ENCODE data around the gene ADAMTS16. TPM values are rescaled to one million over a fixed set of nuclear protein-coding genes. Genes with fewer than 3 reads are reported as not detected.

ADAMTS16 gene
- total RNA-seq, 2 experiments from 2014 or later: not detected

- DNase-seq: no peak
- no peaks in the 10 kb centered on the region for H3K36me3 Mint-ChIP-seq (ENCODE audit: low read depth)
- no peaks in the 10 kb centered on the region for H3K9me3 Mint-ChIP-seq
- intact Hi-C loops (cut with micrococcal nuclease): no loop called here
- H3K4me1 Mint-ChIP-seq (ENCODE audit: low read depth): peaks cover 5% of the 10 kb centered on the region
- CTCF ChIA-PET: no interaction called here
- no peak overlapping the region for H3K4me3 Mint-ChIP-seq
- H3K27me3 Mint-ChIP-seq (ENCODE audit: low read depth): peaks cover 23% of the 10 kb centered on the region
- no peak overlapping the region for H3K27ac Mint-ChIP-seq
These were observed 38.5 kb downstream of the ADAMTS16 start for GRCh38 chr5:5178580-5178979.

DNA sequence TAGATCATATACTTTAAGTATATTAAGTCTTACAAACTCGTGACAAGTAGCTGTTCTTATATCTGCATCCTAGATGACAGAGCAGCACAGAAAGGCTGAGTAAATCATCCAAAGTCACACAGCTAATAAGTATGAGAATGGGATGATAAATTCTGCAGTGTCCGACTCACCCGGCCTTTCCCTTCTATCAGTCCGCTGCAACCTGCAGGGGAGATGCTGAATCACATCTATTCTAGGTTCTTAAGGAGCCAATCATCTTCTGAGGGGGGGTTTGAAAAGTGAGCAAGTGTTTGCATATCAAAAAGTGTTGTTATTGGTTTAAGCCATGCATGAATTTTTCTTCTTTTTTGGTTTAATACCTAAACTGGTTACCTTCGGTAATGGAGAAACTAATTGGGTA lies 38.9 kb downstream of the ADAMTS16 start:
- no peaks in the 10 kb centered on the region for H3K9me3 Mint-ChIP-seq
- CTCF ChIA-PET: no interaction called here
- intact Hi-C loops (cut with micrococcal nuclease): no loop called here

GRCh38 chr5:5179597-5179996 lies 39.5 kb downstream of the ADAMTS16 start:
- peaks cover 24% of the 10 kb centered on the region for H3K27me3 Mint-ChIP-seq (ENCODE audit: low read depth)
- intact Hi-C loops (cut with micrococcal nuclease): no loop called here
- CTCF ChIA-PET: no interaction called here
- H3K9me3 Mint-ChIP-seq: no peaks in the 10 kb centered on the region
- DNase-seq: no peak
- no peaks in the 10 kb centered on the region for H3K36me3 Mint-ChIP-seq (ENCODE audit: low read depth)
- H3K4me3 Mint-ChIP-seq: no peak overlapping the region
- H3K27ac Mint-ChIP-seq: no peak overlapping the region
- peaks cover 5% of the 10 kb centered on the region for H3K4me1 Mint-ChIP-seq (ENCODE audit: low read depth)

More for the DNA sequence above, 38.9 kb downstream of the ADAMTS16 start:
- no peak overlapping the region for H3K4me3 Mint-ChIP-seq
- DNase-seq: no peak
- no peak overlapping the region for H3K27ac Mint-ChIP-seq
- H3K36me3 Mint-ChIP-seq (ENCODE audit: low read depth): no peaks in the 10 kb centered on the region
- H3K27me3 Mint-ChIP-seq (ENCODE audit: low read depth): peaks cover 23% of the 10 kb centered on the region
- H3K4me1 Mint-ChIP-seq (ENCODE audit: low read depth): peaks cover 5% of the 10 kb centered on the region

DNA sequence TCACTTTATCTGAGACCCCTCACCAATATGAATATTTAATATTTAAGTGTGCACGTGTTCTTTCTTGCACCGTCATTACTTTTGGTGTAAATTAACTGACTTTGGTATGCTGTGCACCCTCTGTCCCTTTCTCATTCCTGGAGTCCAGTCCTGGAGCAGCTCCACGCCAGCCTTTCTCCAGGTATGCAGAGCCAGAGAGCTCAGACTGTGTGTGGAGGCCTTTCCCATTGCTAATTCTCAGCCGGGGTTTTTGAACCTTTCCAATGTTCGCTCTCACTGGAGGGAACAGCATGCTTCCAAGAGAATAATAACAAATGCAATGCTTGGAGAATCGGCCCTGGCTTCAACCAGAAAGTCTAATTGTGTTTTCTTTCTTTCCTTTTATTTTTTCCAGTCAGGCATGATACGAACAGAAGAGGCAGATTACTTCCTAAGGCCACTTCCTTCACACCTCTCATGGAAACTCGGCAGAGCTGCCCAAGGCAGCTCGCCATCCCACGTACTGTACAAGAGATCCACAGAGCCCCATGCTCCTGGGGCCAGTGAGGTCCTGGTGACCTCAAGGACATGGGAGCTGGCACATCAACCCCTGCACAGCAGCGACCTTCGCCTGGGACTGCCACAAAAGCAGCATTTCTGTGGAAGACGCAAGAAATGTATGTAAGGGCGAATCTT lies 41.7 kb downstream of the ADAMTS16 start:
- CTCF ChIA-PET: no interaction called here
- peaks cover 5% of the 10 kb centered on the region for H3K4me1 Mint-ChIP-seq (ENCODE audit: low read depth)
- intact Hi-C loops (cut with micrococcal nuclease): no loop called here
- H3K36me3 Mint-ChIP-seq (ENCODE audit: low read depth): no peaks in the 10 kb centered on the region
- peaks cover 19% of the 10 kb centered on the region for H3K27me3 Mint-ChIP-seq (ENCODE audit: low read depth)
- no peaks in the 10 kb centered on the region for H3K9me3 Mint-ChIP-seq
- no peak overlapping the region for H3K4me3 Mint-ChIP-seq
- no peak for DNase-seq
- no peak overlapping the region for H3K27ac Mint-ChIP-seq

DNA sequence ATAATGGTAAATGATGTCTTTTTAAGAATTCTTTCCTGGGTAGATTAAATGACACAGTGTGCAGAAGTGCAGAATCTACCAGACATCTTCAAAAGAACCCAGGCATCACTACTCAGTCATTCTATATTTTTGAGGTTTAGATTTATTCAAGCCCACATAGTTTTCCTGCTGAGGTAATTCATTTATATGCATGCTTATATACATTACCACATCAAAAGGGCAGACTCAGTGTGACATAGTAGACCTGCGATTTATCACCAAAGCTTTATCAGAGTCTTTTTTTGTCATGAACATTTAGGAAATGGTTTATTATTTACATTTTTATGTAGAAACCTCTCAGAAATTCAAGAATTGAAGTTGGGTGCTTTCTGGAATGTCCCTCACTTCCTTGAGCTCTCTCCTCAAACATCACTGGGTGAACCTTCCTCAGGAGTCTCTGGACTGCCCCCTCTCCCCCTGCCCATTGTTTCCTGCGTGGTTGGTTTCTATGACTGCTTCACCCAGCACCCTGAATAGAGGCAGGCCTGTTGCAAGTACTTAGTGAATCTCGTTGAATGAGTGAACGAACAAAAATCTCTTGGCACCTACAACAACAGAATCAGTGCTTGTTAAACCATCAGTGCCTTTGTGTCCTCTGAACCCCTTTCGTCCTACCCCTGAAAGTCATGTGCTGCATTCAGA lies 42.5 kb downstream of the ADAMTS16 start:
- no peaks in the 10 kb centered on the region for H3K9me3 Mint-ChIP-seq
- intact Hi-C loops (cut with micrococcal nuclease): no loop called here
- H3K4me1 Mint-ChIP-seq (ENCODE audit: low read depth): peaks cover 5% of the 10 kb centered on the region
- DNase-seq: no peak
- CTCF ChIA-PET: no interaction called here
- no peak overlapping the region for H3K4me3 Mint-ChIP-seq
- H3K36me3 Mint-ChIP-seq (ENCODE audit: low read depth): no peaks in the 10 kb centered on the region
- peaks cover 18% of the 10 kb centered on the region for H3K27me3 Mint-ChIP-seq (ENCODE audit: low read depth)
- H3K27ac Mint-ChIP-seq: no peak overlapping the region

- H3K4me1 Mint-ChIP-seq (ENCODE audit: low read depth): peaks cover 5% of the 10 kb centered on the region
- DNase-seq: no peak
- no peaks in the 10 kb centered on the region for H3K9me3 Mint-ChIP-seq
- H3K27ac Mint-ChIP-seq: no peak overlapping the region
- CTCF ChIA-PET: no interaction called here
- peaks cover 21% of the 10 kb centered on the region for H3K27me3 Mint-ChIP-seq (ENCODE audit: low read depth)
- no peaks in the 10 kb centered on the region for H3K36me3 Mint-ChIP-seq (ENCODE audit: low read depth)
- intact Hi-C loops (cut with micrococcal nuclease): no loop called here
- H3K4me3 Mint-ChIP-seq: no peak overlapping the region
These were observed 43.1 kb downstream of the ADAMTS16 start for GRCh38 chr5:5183189-5183699.

- no peaks in the 10 kb centered on the region for H3K36me3 Mint-ChIP-seq (ENCODE audit: low read depth)
- no peak overlapping the region for H3K27ac Mint-ChIP-seq
- no peaks in the 10 kb centered on the region for H3K9me3 Mint-ChIP-seq
- H3K27me3 Mint-ChIP-seq (ENCODE audit: low read depth): peaks cover 21% of the 10 kb centered on the region
- CTCF ChIA-PET: no interaction called here
- DNase-seq: no peak
- intact Hi-C loops (cut with micrococcal nuclease): no loop called here
- H3K4me1 Mint-ChIP-seq (ENCODE audit: low read depth): peaks cover 5% of the 10 kb centered on the region
- no peak overlapping the region for H3K4me3 Mint-ChIP-seq
These were observed 43.8 kb downstream of the ADAMTS16 start for GRCh38 chr5:5183933-5184332.

GRCh38 chr5:5188376-5189050 lies 48.4 kb downstream of the ADAMTS16 start:
- Mint-ChIP-seq H3K27me3 (ENCODE audit: low read depth) (peaks cover 10% of the 10 kb centered on the region), H3K4me3 (no peak overlapping the region), H3K9me3 (no peaks in the 10 kb centered on the region), H3K4me1 (ENCODE audit: low read depth) (no peaks in the 10 kb centered on the region), H3K27ac (no peak overlapping the region), H3K36me3 (ENCODE audit: low read depth) (no peaks in the 10 kb centered on the region)
- no peak for DNase-seq
- intact Hi-C loops (cut with micrococcal nuclease): no loop called here
- CTCF ChIA-PET: no interaction called here

DNA sequence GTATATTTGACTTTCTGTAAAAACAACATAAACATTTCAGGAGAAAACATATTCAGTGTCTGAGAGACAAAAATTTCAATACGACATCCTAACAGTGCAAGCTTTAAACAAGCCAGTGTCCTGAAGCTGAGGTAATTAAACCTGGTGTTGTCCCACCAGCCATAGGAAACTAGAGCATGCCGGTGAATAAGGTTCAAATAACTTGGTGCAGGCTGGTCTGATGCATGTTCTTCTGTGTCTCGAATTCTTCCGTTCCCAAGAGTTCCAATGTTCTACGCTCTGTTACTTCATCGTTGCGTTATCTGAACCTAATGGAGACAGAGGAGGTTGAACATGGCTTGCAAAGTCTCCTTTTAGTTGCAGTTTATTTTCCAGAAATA lies 48.9 kb downstream of the ADAMTS16 start:
- Mint-ChIP-seq H3K9me3 (no peaks in the 10 kb centered on the region), H3K27ac (no peak overlapping the region), H3K36me3 (ENCODE audit: low read depth) (no peaks in the 10 kb centered on the region), H3K27me3 (ENCODE audit: low read depth) (peaks cover 10% of the 10 kb centered on the region), H3K4me3 (no peak overlapping the region), H3K4me1 (ENCODE audit: low read depth) (no peaks in the 10 kb centered on the region)
- no peak for DNase-seq
- intact Hi-C loops (cut with micrococcal nuclease): no loop called here
- CTCF ChIA-PET: no interaction called here

DNA sequence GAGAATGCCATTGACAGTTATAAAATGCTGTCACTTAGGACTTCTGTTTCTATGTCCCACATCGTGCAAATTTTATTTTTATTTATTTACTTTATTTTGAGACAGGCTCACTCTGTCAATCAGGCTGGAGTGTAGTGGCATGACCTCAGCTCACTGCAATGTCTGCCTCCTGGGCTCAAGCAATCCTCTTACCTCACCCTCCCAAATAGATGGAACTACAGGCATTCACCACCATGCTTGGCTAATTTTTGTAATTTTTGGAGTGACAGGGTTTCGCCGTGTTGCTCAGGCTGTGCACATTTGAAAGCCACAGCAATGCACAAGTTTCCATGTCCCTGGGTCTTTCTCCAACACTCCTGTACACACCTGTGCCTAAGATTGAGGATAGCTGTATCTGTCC lies 51.8 kb downstream of the ADAMTS16 start:
- H3K27me3 Mint-ChIP-seq (ENCODE audit: low read depth): peaks cover 8% of the 10 kb centered on the region
- H3K27ac Mint-ChIP-seq: no peak overlapping the region
- no peaks in the 10 kb centered on the region for H3K4me1 Mint-ChIP-seq (ENCODE audit: low read depth)
- H3K4me3 Mint-ChIP-seq: no peak overlapping the region
- CTCF ChIA-PET: no interaction called here
- intact Hi-C loops (cut with micrococcal nuclease): no loop called here
- no peaks in the 10 kb centered on the region for H3K36me3 Mint-ChIP-seq (ENCODE audit: low read depth)
- no peak for DNase-seq
- no peaks in the 10 kb centered on the region for H3K9me3 Mint-ChIP-seq

- Mint-ChIP-seq H3K4me3 (no peak overlapping the region), H3K4me1 (ENCODE audit: low read depth) (no peaks in the 10 kb centered on the region), H3K27me3 (ENCODE audit: low read depth) (peaks cover 6% of the 10 kb centered on the region), H3K36me3 (ENCODE audit: low read depth) (no peaks in the 10 kb centered on the region), H3K9me3 (no peaks in the 10 kb centered on the region), H3K27ac (no peak overlapping the region)
- CTCF ChIA-PET: interaction anchor here (0.6 kb wide), 1 partner anchor 316 kb away, joined by 4 read pairs; no protein-coding TSS in a partner anchor
- intact Hi-C loops (cut with micrococcal nuclease): no loop called here
- no peak for DNase-seq
These were observed 52.6 kb downstream of the ADAMTS16 start for GRCh38 chr5:5192681-5193080.

- no peaks in the 10 kb centered on the region for H3K36me3 Mint-ChIP-seq (ENCODE audit: low read depth)
- no peak overlapping the region for H3K27ac Mint-ChIP-seq
- H3K4me1 Mint-ChIP-seq (ENCODE audit: low read depth): no peaks in the 10 kb centered on the region
- H3K9me3 Mint-ChIP-seq: no peaks in the 10 kb centered on the region
- intact Hi-C loops (cut with micrococcal nuclease): no loop called here
- H3K27me3 Mint-ChIP-seq (ENCODE audit: low read depth): peaks cover 2% of the 10 kb centered on the region
- no peak overlapping the region for H3K4me3 Mint-ChIP-seq
- CTCF ChIA-PET: no interaction called here
- DNase-seq: no peak
These were observed 55.2 kb downstream of the ADAMTS16 start for GRCh38 chr5:5195128-5195918.

Measured in activated naive CD4-positive, alpha-beta T cell treated with anti-CD3 and anti-CD28 coated beads for 36 hours (primary cell).